GM12878 (cell line): ENCODE measurements around the gene ZNF106. TPM values are rescaled to one million over a fixed set of nuclear protein-coding genes. Genes with fewer than 3 reads are reported as not detected.

Experiments
- ATAC-seq: fragments of 200-7000 bp; cut with Tn5 transposase; 3 replicates; pipeline ENCODE4 v1.9.1; 2020; ENCODE audit warnings: mild to moderate bottlenecking, moderate library complexity
- BruUV-seq: library from RNA; stranded (reverse); fragments of 400-500 nt; replicated peaks from 2 replicates; lab custom pipeline; 2021; lab: Mats Ljungman, UMichigan
- CTCF ChIA-PET: fragments of 300-600 bp; sonication (Branson Sonifier 250); formaldehyde crosslinking; extraction: SDS; loops from one replicate; lab custom pipeline; 2021; ENCODE audit warnings: inconsistent platforms; lab: Yijun Ruan, JAX
- POLR2A ChIA-PET: fragments of 350-600 bp; formaldehyde crosslinking; extraction: SDS; loops from one replicate; lab custom pipeline; 2021; ENCODE audit warnings: inconsistent platforms; lab: Charles Lee
- RAD21 ChIA-PET: fragments of 300-600 bp; sonication (Branson Sonifier 250); formaldehyde crosslinking; loops from one replicate; lab custom pipeline; 2023; ENCODE audit warnings: antibody characterized with exemption; ENCODE audit not compliant: unreplicated experiment; lab: Charles Lee
- SMC1A ChIA-PET: fragments of 300-600 bp; sonication (Branson Sonifier 250); formaldehyde crosslinking; loops from one replicate; lab custom pipeline; 2023; ENCODE audit not compliant: unreplicated experiment, uncharacterized antibody; lab: Charles Lee
- DNase-seq: peaks from one replicate; pipeline ENCODE4 v3.0.0-alpha.2; 2011; ENCODE audit warnings: low read depth, low spot score
- FAIRE-seq: peaks from 3 replicates; lab custom pipeline; 2011; peaks lifted over from hg19 to GRCh38; lab: Jason Lieb, UNC
- H2AFZ ChIP-seq: 2 replicates; pipeline ENCODE4 v1.6.0; 2011; ENCODE audit warnings: low read depth, low read length, control low read depth; ENCODE audit not compliant: control insufficient read depth
- H3K27ac ChIP-seq: 2 replicates; pipeline ENCODE4 v1.5.1; 2011; ENCODE audit warnings: control low read depth; ENCODE audit not compliant: control insufficient read depth, insufficient read depth
- H3K27me3 ChIP-seq, 2 experiments: replicated peaks in 1 of 2; 2 replicates each; pipeline versions ENCODE4 v1.6.0 to v1.6.1; 2011; ENCODE audit warnings: low read length in 1 of 2; ENCODE audit not compliant: control insufficient read depth in 2 of 2, insufficient read depth in 2 of 2
- H3K36me3 ChIP-seq, 2 experiments: 2 replicates each; pipeline ENCODE4 v1.5.1; 2011; ENCODE audit warnings: low read length in 1 of 2; ENCODE audit not compliant: control insufficient read depth in 2 of 2, insufficient read depth in 2 of 2
- H3K4me1 ChIP-seq: 2 replicates; pipeline ENCODE4 v1.6.1; 2011; ENCODE audit warnings: mild to moderate bottlenecking, low read length, moderate library complexity, mixed read lengths; ENCODE audit not compliant: control insufficient read depth, insufficient read depth
- H3K4me2 ChIP-seq: 2 replicates; pipeline ENCODE4 v1.6.0; 2011; ENCODE audit warnings: control low read depth; ENCODE audit not compliant: control insufficient read depth, insufficient read depth
- H3K4me3 ChIP-seq: fragments of 200-600 bp; sonication (generic); 2 replicates; pipeline ENCODE4 v1.5.1; 2016
- H3K79me2 ChIP-seq: 2 replicates; pipeline ENCODE4 v1.6.0; 2011; ENCODE audit warnings: low read length; ENCODE audit not compliant: control insufficient read depth, insufficient read depth
- H3K9ac ChIP-seq: 2 replicates; pipeline ENCODE4 v1.8.0; 2011; ENCODE audit warnings: low read length, control low read depth, mixed read lengths; ENCODE audit not compliant: control insufficient read depth, insufficient read depth
- H3K9me3 ChIP-seq: replicated peaks from 3 replicates; pipeline ENCODE4 v1.5.1; 2011; ENCODE audit warnings: mild to moderate bottlenecking, low read length; ENCODE audit not compliant: control insufficient read depth, insufficient read depth
- H4K20me1 ChIP-seq: 2 replicates; pipeline ENCODE4 v1.6.0; 2011; ENCODE audit not compliant: control insufficient read depth, insufficient read depth
- ATF7 ChIP-seq: fragments of 450-650 bp; IDR thresholded peaks from 2 replicates; pipeline ENCODE4 v1.6.1; 2016; ENCODE audit warnings: low read depth, mild to moderate bottlenecking
- BCL11A ChIP-seq: IDR thresholded peaks from 2 replicates; pipeline ENCODE4 v1.6.1; 2011; ENCODE audit warnings: low read depth, low read length
- CHD4 ChIP-seq: fragments of 200-600 bp; sonication (generic); IDR thresholded peaks from 2 replicates; pipeline ENCODE4 v1.6.1; 2016; ENCODE audit warnings: mild to moderate bottlenecking
- ELK1 ChIP-seq: IDR thresholded peaks from 2 replicates; pipeline ENCODE4 v1.6.1; 2012; ENCODE audit warnings: low read depth, low read length, improper control_type of control experiment
- HCFC1 ChIP-seq: fragments of 150-350 bp; IDR thresholded peaks from 2 replicates; pipeline ENCODE4 v1.6.1; 2014; ENCODE audit warnings: low read length
- HDGF ChIP-seq: fragments of 450-650 bp; IDR thresholded peaks from 2 replicates; pipeline ENCODE4 v1.6.1; 2016; ENCODE audit warnings: antibody characterized with exemption
- MLLT1 ChIP-seq: fragments of 450-650 bp; IDR thresholded peaks from 2 replicates; pipeline ENCODE4 v1.6.1; 2016; ENCODE audit warnings: mild to moderate bottlenecking
- NR2C1 ChIP-seq: fragments of 450-650 bp; IDR thresholded peaks from 2 replicates; pipeline ENCODE4 v1.6.1; 2017; ENCODE audit warnings: antibody characterized with exemption, mild to moderate bottlenecking, moderate library complexity
- PAX5 ChIP-seq: IDR thresholded peaks from 2 replicates; pipeline ENCODE4 v1.6.1; 2011; ENCODE audit warnings: low read depth, low read length, borderline replicate concordance
- PML ChIP-seq: IDR thresholded peaks from 2 replicates; pipeline ENCODE4 v1.6.1; 2012; ENCODE audit warnings: low read length, inconsistent platforms
- POU2F2 ChIP-seq: IDR thresholded peaks from 3 replicates; pipeline ENCODE4 v1.6.1; 2011; ENCODE audit warnings: low read depth, mild to moderate bottlenecking, low read length, borderline replicate concordance
- RAD21 ChIP-seq: IDR thresholded peaks from 2 replicates; pipeline ENCODE4 v1.6.1; 2011; ENCODE audit warnings: mild to moderate bottlenecking, low read depth, low read length, moderate library complexity; ENCODE audit not compliant: insufficient read depth
- SP1 ChIP-seq: IDR thresholded peaks from one replicate; pipeline ENCODE4 v1.6.1; 2011; ENCODE audit warnings: low read depth, low read length
- TARDBP ChIP-seq: IDR thresholded peaks from 2 replicates; pipeline ENCODE4 v1.6.1; 2016; ENCODE audit warnings: borderline replicate concordance
- ZBTB40 ChIP-seq: fragments of 450-650 bp; IDR thresholded peaks from 2 replicates; pipeline ENCODE4 v1.6.1; 2016; ENCODE audit warnings: mild to moderate bottlenecking, moderate library complexity, borderline replicate concordance
- ZSCAN29 ChIP-seq: fragments of 450-650 bp; IDR thresholded peaks from 2 replicates; pipeline ENCODE4 v1.6.1; 2017; ENCODE audit warnings: mild to moderate bottlenecking, moderate library complexity
- WGBS: methylation state at CpG from one replicate; pipeline ENCODE4 v1.1.6; 2016; ENCODE audit warnings: low lambda C conversion rate; ENCODE audit not compliant: insufficient replicate concordance, insufficient coverage; ENCODE audit errors: missing lambda C conversion rate; 5-methylcytosine and 5-hydroxymethylcytosine counted together
- in situ Hi-C: fragments of 300-500 bp; cut with MboI; formaldehyde crosslinking; loops from 9 replicates; pipeline ENCODE4 v1.14.3; 2018; ENCODE audit warnings: mixed read lengths
- intact Hi-C: fragments of 100-400 bp; cut with micrococcal nuclease; formaldehyde crosslinking; loops from one replicate; pipeline ENCODE4 v1.14.2; 2022; ENCODE audit not compliant: unreplicated experiment
- polyA plus RNA-seq, 11 experiments: library from polyadenylated mRNA; depleted of rRNA in 4 of 11; unstranded in 6 of 11; stranded (reverse) in 5 of 11; fragments of >200 nt; fragmentation: Nextera tagmentation in 4 of 11; fragmentation: Illumina TruSeq in 1 of 11; extraction: Ambion mirVana in 4 of 11; extraction: Trizol in 1 of 11; gene quantifications; 1 replicate in 1 of 11; 2 replicates in 10 of 11; pipeline versions ENCODE4 v1.2.1 to v1.2.3, GENCODE V29; 2011 to 2016; ENCODE audit warnings: inconsistent platforms in 2 of 11, missing spikeins in 2 of 11, low read depth in 1 of 11
- total RNA-seq, 4 experiments: library from RNA; depleted of rRNA in 3 of 4; stranded (reverse); fragments of >200 nt in 3 of 4; fragmentation: Illumina TruSeq in 1 of 4; extraction: Trizol in 1 of 4; gene quantifications; 2 replicates each; pipeline versions ENCODE4 v1.2.1 to v1.2.3, GENCODE V29; 2013 to 2021

The ZNF106 gene
- total and polyA plus RNA-seq, 10 of the 15 experiments (the other 5 are each of a cell fraction or from before 2014, with no cell fraction given) = 10.7 to 45.3 (median 32.5) TPM

GRCh38 chr15:42449770-42450424, 41.0 kb downstream of the ZNF106 start:
- no peak overlapping the region for H2AFZ ChIP-seq
- RAD21 ChIA-PET = no interaction called here
- CTCF ChIA-PET = no interaction called here
- no peak for TF ChIP-seq HDGF
- TF ChIP-seq HCFC1 = no peak
- TF ChIP-seq PAX5 = no peak
- no peak for TF ChIP-seq SP1
- no peak for TF ChIP-seq CHD4
- no peak for TF ChIP-seq ELK1
- TF ChIP-seq MLLT1 = no peak
- TF ChIP-seq TARDBP = no peak
- no peak for TF ChIP-seq BCL11A
- TF ChIP-seq ZSCAN29 = no peak
- TF ChIP-seq POU2F2 = no peak
- no peak for TF ChIP-seq NR2C1
- TF ChIP-seq ZBTB40 = no peak
- no peak for TF ChIP-seq ATF7
- TF ChIP-seq RAD21 = no peak
- TF ChIP-seq PML = no peak
- TF ChIP-seq, all 136 proteins: peak for 0
- ATAC-seq (no peak), FAIRE-seq (no peak), DNase-seq (no peak)
- no TSS peak for BruUV-seq
- Histone ChIP-seq H3K4me3 (no peak overlapping the region), H3K9ac (no peak overlapping the region), H4K20me1 (no peaks in the 10 kb centered on the region), H3K27ac (no peak overlapping the region), H3K79me2 (no peaks in the 10 kb centered on the region), H3K27me3 (no peaks in the 10 kb centered on the region), H3K4me1 (no peaks in the 10 kb centered on the region), H3K36me3 (peaks cover 8 to 36% of the 10 kb centered on the region in 2 experiments), H3K9me3 (no peaks in the 10 kb centered on the region), H3K4me2 (no peak overlapping the region)
- 59% methylated on average over 13 of the region's 13 CpGs for WGBS
- intact Hi-C loops (no loop called here), in situ Hi-C loops (no loop called here)
- POLR2A ChIA-PET = no interaction called here
- SMC1A ChIA-PET = no interaction called here
